HG03439 (cell line): Measurements from ENCODE around the gene MAVS.
"Not testable (repeated sequence)": the region's sequence is repeated elsewhere in the genome, so short reads cannot be mapped to it uniquely, and the experiment has no call there.

Experiments used
- ATAC-seq: cut with Tn5 transposase; IDR thresholded peaks from one replicate; pipeline ENCODE4 v1.9.1; 2021; ENCODE audit warnings: mild to moderate bottlenecking, moderate library complexity; ENCODE audit not compliant: unreplicated experiment

The MAVS gene

GRCh38 chr20:3847429-3847940, 851 bp downstream of the MAVS start:
- no peak for ATAC-seq

GRCh38 chr20:3848565-3848964, 1.9 kb downstream of the MAVS start:
- no peak for ATAC-seq

DNA sequence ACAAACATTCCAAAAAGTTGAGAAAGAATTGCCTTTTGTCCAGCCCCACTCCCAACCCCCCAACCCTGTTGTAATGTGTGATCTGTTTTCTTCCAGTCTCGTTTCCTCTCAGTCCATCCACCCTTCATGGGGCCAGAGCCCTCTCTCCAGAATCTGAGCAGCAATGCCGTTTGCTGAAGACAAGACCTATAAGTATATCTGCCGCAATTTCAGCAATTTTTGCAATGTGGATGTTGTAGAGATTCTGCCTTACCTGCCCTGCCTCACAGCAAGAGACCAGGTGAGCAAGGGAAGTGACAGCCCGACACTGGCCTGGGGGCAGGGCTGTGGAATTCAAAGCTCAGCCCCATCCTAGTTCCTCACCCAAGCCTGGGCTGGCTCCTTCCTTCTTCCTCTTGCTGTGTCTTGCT, 7.8 kb downstream of the MAVS start:
- ATAC-seq, result no peak

GRCh38 chr20:3857405-3857804, 10.8 kb downstream of the MAVS start:
- ATAC-seq, result no peak

DNA sequence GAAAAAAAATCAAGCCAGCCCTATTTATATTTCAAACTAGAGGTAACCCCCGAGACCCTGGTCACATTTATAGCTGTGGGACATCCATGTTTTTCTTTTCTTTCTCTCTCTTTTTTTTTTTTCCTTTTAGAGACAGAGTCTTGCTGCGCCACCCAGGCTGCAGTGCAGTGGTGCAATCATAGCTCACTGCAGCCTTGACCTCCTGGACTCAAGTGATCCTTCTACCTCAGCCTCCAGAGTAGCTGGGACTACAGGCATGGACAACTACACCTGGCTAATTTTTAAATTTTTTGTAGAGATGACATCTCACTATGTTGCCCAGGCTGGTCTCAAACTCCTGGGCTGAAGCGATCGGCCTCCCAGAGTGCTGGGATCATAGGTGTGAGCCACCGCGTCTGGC, 12.1 kb downstream of the MAVS start:
- no peak for ATAC-seq

DNA sequence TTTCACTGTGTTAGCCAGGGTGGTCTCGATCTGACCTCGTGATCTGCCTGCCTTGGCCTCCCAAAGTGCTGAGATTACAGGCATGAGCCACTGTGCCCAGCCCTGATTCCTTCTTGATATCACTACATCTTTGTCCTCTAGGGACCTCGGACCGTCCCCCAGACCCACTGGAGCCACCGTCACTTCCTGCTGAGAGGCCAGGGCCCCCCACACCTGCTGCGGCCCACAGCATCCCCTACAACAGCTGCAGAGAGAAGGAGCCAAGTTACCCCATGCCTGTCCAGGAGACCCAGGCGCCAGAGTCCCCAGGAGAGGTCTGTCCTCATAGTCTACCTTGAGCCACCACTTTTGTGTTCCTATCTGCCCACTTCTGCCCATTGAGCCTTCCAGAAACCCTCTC, 14.6 kb downstream of the MAVS start:
- ATAC-seq, result no peak

- ATAC-seq, result no peak
These were observed 15.7 kb downstream of the MAVS start for GRCh38 chr20:3862333-3862732.

- ATAC-seq, result no peak
These were observed 16.7 kb downstream of the MAVS start for GRCh38 chr20:3863317-3863716.

GRCh38 chr20:3864518-3864917, 17.9 kb downstream of the MAVS start:
- no peak for ATAC-seq

GRCh38 chr20:3865152-3865886, 18.7 kb downstream of the MAVS start:
- ATAC-seq, result no peak

GRCh38 chr20:3865887-3866407, 19.3 kb downstream of the MAVS start:
- no peak for ATAC-seq

- no peak for ATAC-seq
These were observed 19.8 kb downstream of the MAVS start for GRCh38 chr20:3866464-3866863.

DNA sequence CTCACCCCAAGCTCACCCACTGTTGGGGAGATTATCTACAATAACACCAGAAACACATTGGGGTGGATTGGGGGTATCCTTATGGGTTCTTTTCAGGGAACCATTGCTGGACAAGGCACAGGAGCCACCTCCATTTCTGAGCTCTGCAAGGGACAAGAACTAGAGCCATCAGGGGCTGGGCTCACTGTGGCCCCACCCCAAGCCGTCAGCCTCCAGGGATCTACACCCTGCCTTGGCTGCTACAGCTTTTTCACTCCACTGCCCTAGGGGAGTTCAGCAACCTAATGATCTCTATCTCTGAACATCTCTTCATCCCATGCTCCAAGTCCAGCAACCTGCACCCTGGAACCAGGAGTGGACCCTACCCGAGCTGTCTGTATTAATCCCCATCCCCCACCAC, 21.2 kb downstream of the MAVS start:
- ATAC-seq, result no peak

- no peak for ATAC-seq
These were observed 23.4 kb downstream of the MAVS start for GRCh38 chr20:3869839-3870634.

DNA sequence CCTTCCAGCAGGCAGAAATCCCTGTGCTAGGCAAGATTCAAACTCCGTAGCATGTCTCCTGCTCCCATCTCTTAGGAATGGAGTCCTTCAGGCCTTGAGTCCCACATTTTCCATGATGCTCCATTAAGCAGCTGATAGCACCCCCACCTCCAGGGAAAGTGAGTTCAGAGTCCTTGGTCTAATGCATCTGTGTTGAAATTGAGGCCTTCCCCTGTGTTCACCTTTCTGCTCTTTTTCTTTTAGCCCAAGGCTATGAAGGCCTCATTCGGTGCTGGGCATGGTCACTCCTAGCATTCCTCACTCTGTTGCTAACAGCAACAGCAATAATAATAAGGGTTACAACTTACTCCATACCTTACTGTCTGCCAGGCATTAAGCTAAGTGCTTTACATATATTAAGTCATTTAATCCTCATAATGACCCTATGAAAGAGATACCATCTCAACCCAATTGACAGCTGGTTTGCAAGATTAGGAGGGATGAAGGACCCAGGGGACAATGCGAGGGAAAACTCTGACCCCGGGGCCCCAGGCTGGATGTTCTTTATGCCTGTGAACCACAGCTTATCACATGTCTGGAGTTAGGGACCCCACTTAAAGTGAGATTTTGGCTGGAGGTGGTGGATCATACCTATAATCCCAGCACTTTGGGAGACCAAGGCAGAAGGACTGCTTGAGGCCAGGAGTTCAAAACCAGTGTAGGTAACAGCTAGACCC, 25.1 kb downstream of the MAVS start:
- ATAC-seq, result no peak

- ATAC-seq, result no peak
These were observed 26.9 kb downstream of the MAVS start for GRCh38 chr20:3873507-3873906.

DNA sequence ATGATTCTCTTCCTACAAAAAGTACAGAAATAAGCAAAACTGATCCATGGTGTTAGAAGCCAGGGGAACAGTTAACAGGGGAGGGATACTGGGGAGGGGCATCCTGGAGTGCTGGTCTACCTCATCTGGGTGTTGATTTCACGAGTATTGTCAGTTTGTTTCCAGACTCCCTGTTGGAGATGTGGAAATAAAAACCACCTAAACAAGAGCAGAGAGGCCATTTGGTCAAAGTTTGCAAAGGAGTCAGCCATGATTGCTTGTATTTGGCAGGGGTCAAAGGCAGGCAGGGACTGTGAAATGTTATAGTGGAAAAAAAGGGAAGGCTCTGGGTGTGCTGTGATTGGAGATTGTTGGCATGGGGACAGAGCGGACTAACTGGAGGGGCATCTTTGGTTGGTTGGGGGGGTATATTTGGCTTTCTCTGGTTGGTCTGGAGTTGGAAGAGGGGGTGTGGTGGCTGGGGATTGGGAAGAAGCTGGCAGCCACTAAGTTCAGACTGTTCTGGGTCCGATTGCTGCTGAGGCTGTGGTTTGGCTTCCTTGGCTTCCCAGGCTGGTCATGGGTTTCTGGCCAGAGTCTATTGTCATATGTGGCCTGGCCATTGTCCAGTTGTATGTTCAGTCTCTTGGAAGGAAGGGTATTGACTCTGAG, 27.7 kb downstream of the MAVS start:
- ATAC-seq, result no peak

GRCh38 chr20:3875378-3875974, 28.8 kb downstream of the MAVS start:
- ATAC-seq, result no peak

DNA sequence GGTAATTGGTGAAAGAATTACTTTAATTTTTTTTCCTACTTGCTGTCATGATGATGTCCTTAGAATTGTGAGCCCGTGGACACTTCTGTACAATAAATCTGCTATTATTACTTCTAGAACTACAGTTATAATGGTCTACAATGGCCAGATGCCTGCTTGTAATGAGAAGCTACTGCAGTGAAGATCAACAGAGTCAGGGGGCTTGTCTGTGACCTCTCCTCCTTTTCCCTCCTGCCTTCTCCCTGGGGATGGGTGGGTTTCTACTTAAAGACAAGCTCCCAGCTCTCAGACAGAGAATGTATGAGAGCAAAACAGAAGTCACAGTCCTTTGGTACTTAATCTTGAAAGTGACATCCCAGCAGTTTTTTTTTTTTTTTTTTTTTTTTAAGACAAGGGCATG, 29.4 kb downstream of the MAVS start:
- no peak for ATAC-seq

DNA sequence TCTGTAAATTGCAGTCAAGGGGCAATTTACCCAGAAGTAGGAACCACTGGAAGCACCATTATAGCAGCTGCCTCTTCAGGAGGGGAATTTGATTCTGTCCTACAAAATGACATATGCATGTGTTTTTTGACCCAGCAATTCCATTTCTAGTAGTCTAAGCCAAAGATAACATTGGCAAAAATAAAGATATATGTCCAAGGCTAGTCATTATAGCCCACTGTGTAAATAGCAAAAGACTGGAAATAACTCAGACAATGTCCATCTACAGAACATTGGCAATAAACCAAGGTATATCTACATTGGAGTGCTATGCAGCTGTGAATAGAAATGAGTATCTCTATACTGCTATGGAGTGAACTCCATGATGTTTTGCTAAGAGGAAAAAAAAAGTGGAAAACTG, 30.0 kb downstream of the MAVS start:
- ATAC-seq, result no peak

GRCh38 chr20:3878921-3879274, 32.3 kb downstream of the MAVS start:
- not testable (repeated sequence) for ATAC-seq
